ENCODE results near the gene KRTAP20-1.

KRTAP20-1 gene

GRCh38 chr21:30616125-30616524 is at the start of gene KRTAP20-1:
Gene KRTAP20-1, plus strand, starts transcription at chr21:30616425. Its CDS starts 30 bp downstream, at chr21:30616455.
- no peak for DNase-seq (ENCODE audit: low spot score)

GRCh38 chr21:30567617-30568016 is 48.6 kb upstream of the KRTAP20-1 start:
- DNase-seq (ENCODE audit: low spot score), result no peak

- DNase-seq (ENCODE audit: low spot score), result no peak
These were observed 38.5 kb upstream of the KRTAP20-1 start for GRCh38 chr21:30577766-30578165.

GRCh38 chr21:30579346-30579745 is 36.9 kb upstream of the KRTAP20-1 start:
- DNase-seq (ENCODE audit: low spot score), result no peak

GRCh38 chr21:30580132-30580531 is 36.1 kb upstream of the KRTAP20-1 start:
- no peak for DNase-seq (ENCODE audit: low spot score)

- DNase-seq (ENCODE audit: low spot score), result no peak
These were observed 33.4 kb upstream of the KRTAP20-1 start for GRCh38 chr21:30582870-30583269.

GRCh38 chr21:30590297-30590696 is 25.9 kb upstream of the KRTAP20-1 start, which contains the start of gene KRTAP22-2:
Gene KRTAP22-2, minus strand, starts transcription at chr21:30590397.
- DNase-seq (ENCODE audit: low spot score), result no peak

- DNase-seq (ENCODE audit: low spot score), result no peak
These were observed 24.1 kb upstream of the KRTAP20-1 start, which contains the start of gene KRTAP6-3 for GRCh38 chr21:30592140-30592539. Gene KRTAP6-3, plus strand, starts transcription at chr21:30592440. Its CDS starts 6 bp downstream, at chr21:30592446.

GRCh38 chr21:30598802-30599201 is 17.4 kb upstream of the KRTAP20-1 start, which contains the start of gene KRTAP6-2:
Gene KRTAP6-2, minus strand, starts transcription at chr21:30598902. Its CDS starts 28 bp downstream, at chr21:30598874.
- DNase-seq (ENCODE audit: low spot score), result no peak

- DNase-seq (ENCODE audit: low spot score), result no peak
These were observed 15.4 kb upstream of the KRTAP20-1 start, which contains the start of gene KRTAP22-1 for GRCh38 chr21:30600787-30601186. Gene KRTAP22-1, plus strand, starts transcription at chr21:30601087.

GRCh38 chr21:30605968-30606367 is 10.3 kb upstream of the KRTAP20-1 start:
- DNase-seq (ENCODE audit: low spot score), result no peak

- DNase-seq (ENCODE audit: low spot score), result no peak
These were observed 4.1 kb upstream of the KRTAP20-1 start for GRCh38 chr21:30612132-30612531.

GRCh38 chr21:30613836-30614235 is 2.4 kb upstream of the KRTAP20-1 start, which contains the start of gene KRTAP6-1:
Gene KRTAP6-1, minus strand, starts transcription at chr21:30613930. Its CDS starts 26 bp downstream, at chr21:30613904.
- DNase-seq (ENCODE audit: low spot score), result no peak

- DNase-seq (ENCODE audit: low spot score), result no peak
These were observed 1.0 kb upstream of the KRTAP20-1 start for GRCh38 chr21:30615199-30615598.

- DNase-seq (ENCODE audit: low spot score), result no peak
These were observed 3.9 kb downstream of the KRTAP20-1 start for GRCh38 chr21:30620080-30620479.

- no peak for DNase-seq (ENCODE audit: low spot score)
These were observed 4.3 kb downstream of the KRTAP20-1 start, which contains the start of gene KRTAP20-4 for GRCh38 chr21:30620522-30620921. Gene KRTAP20-4, plus strand, starts transcription at chr21:30620627.

- DNase-seq (ENCODE audit: low spot score), result no peak
These were observed 7.1 kb downstream of the KRTAP20-1 start for GRCh38 chr21:30623362-30623761.

- no peak for DNase-seq (ENCODE audit: low spot score)
These were observed 9.4 kb downstream of the KRTAP20-1 start for GRCh38 chr21:30625449-30626165.

GRCh38 chr21:30628109-30628508 is 11.9 kb downstream of the KRTAP20-1 start:
- no peak for DNase-seq (ENCODE audit: low spot score)

GRCh38 chr21:30629200-30629599 is 13.0 kb downstream of the KRTAP20-1 start:
- no peak for DNase-seq (ENCODE audit: low spot score)

- DNase-seq (ENCODE audit: low spot score), result no peak
These were observed 18.7 kb downstream of the KRTAP20-1 start, which contains the start of gene KRTAP20-2 for GRCh38 chr21:30634906-30635305. Gene KRTAP20-2, plus strand, starts transcription at chr21:30635206. Its CDS starts 58 bp downstream, at chr21:30635264.

GRCh38 chr21:30638686-30639085 is 22.5 kb downstream of the KRTAP20-1 start:
- DNase-seq (ENCODE audit: low spot score), result no peak

GRCh38 chr21:30642564-30642963 is 26.3 kb downstream of the KRTAP20-1 start, which contains the start of gene KRTAP20-3:
Gene KRTAP20-3, plus strand, starts transcription at chr21:30642864.
- DNase-seq (ENCODE audit: low spot score), result no peak
